Esophagus muscularis mucosa (tissue), 4 donors: ENCODE measurements around the gene HPS1.

Experiments used
- EP300 ChIP-seq: sonication (generic); formaldehyde crosslinking; IDR thresholded peaks from one replicate; pipeline ENCODE4 v1.6.1; 2017; ENCODE audit warnings: antibody characterized with exemption
- POLR2A ChIP-seq: fragments of 450-650 bp; IDR thresholded peaks from one replicate; pipeline ENCODE4 v1.6.1; 2017; ENCODE audit warnings: antibody characterized with exemption, moderate library complexity, mild to moderate bottlenecking, low read depth
- POLR2AphosphoS5 ChIP-seq, 2 donors: sonication (generic); formaldehyde crosslinking; IDR thresholded peaks; one replicate each; pipeline ENCODE4 v1.6.1; 2017; ENCODE audit warnings: antibody characterized with exemption in 2 of 2
- TF ChIP-seq, protein P1 (sequence below), 3 experiments: fragments of 200-600 bp in 2 of 3; fragments of 450-650 bp in 1 of 3; sonication (generic) in 2 of 3; IDR thresholded peaks; one replicate each; pipeline ENCODE4 v1.5.1; 2017 to 2019; ENCODE audit warnings: antibody characterized with exemption in 3 of 3, mild to moderate bottlenecking in 2 of 3, moderate library complexity in 1 of 3

DNA sequence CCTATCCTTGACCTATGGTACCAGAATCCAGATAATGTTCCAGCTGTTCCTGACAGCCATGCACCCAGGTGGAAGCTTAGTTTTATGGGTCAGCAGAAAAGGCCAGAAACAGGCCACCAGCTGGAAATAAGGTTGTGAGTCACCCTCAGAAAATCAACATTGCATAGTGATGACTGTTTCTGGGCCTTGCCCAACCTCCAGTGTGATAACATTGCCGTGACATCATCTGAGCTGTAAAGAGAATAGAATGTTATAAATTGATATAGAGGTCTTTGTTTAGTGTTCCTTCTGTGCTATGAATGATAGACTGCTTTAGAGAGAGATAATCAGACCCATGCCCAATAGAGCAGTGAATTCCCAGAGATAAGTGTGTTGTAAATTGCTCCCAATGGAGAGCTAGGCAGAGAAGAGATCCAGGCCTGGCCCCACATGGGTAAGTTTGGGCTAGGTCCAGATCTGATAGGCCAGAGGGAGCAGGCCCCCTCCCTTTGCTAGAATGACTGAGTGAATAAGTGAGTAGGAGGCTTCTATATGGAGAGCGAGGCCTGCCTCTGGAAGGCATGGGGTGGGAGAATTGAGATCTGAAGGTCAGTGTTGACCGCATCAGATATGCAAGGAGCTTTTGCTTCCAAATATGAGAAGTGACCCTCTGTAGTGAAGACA is 14.2 kb upstream of the HPS1 start:
- TF ChIP-seq POLR2A (no peak), POLR2AphosphoS5 (IDR thresholded peaks at IDR 0.05) (peak; percentile 42 to 77), EP300 (no peak)
- TF ChIP-seq, protein P1, sequence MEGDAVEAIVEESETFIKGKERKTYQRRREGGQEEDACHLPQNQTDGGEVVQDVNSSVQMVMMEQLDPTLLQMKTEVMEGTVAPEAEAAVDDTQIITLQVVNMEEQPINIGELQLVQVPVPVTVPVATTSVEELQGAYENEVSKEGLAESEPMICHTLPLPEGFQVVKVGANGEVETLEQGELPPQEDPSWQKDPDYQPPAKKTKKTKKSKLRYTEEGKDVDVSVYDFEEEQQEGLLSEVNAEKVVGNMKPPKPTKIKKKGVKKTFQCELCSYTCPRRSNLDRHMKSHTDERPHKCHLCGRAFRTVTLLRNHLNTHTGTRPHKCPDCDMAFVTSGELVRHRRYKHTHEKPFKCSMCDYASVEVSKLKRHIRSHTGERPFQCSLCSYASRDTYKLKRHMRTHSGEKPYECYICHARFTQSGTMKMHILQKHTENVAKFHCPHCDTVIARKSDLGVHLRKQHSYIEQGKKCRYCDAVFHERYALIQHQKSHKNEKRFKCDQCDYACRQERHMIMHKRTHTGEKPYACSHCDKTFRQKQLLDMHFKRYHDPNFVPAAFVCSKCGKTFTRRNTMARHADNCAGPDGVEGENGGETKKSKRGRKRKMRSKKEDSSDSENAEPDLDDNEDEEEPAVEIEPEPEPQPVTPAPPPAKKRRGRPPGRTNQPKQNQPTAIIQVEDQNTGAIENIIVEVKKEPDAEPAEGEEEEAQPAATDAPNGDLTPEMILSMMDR (IDR thresholded peaks at IDR 0.05) = no peak
